Glomerular visceral epithelial cell (primary cell): ENCODE measurements around the gene CAPN9.

ENCODE experiments used
- DNase-seq: peaks from one replicate; pipeline ENCODE4 v3.0.0-alpha.2; 2016; ENCODE audit errors: extremely low spot score

CAPN9 gene

DNA sequence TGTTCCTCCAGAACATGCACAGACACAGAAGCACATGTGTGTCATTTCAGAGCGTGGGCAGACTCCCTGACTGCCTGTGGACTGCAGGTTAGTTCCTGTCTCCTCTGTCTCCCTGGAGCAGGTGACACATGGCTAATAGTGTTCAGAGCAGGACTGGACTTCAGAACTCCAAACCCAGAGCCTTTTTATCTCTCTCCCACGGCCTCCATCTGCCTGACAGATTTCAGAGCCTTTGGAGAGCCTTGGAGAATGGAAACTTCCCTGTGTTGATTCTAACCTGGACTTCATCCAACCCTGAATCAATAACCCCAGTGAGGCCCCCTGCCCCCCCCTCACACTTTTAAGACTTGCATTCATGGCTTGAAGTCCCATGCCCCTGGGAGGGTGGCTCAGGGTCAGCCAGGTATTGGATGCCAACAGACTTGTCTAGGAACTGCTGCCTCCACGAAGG, 76.8 kb downstream of the CAPN9 start:
- DNase-seq, result no peak

- DNase-seq, result no peak
Observed at GRCh38 chr1:230824551-230824918, 77.3 kb downstream of the CAPN9 start.

- peak; percentile 34 for DNase-seq
Observed at GRCh38 chr1:230824919-230825721, 77.9 kb downstream of the CAPN9 start.

DNA sequence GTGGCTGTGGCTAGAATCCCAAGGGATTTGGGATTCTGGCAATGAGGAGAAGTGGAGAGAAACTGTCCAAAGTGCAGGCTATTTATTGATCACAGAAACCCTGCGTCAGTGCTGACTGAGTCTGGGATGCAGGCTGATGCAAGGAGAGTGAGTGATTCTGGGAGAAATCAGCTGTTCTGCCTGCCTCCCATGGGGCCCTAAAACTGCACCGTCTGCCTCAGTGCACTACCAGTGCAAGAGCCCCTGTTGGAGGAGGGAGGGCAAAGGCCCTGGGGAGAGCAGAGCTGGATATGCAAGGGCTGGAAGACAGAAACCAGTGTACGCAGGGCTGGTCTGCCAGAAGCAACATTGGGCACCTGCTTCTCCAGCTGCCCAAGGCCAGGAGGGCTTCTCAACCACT, 78.6 kb downstream of the CAPN9 start:
- no peak for DNase-seq

GRCh38 chr1:230826166-230826875, 79.1 kb downstream of the CAPN9 start:
- DNase-seq, result no peak

DNA sequence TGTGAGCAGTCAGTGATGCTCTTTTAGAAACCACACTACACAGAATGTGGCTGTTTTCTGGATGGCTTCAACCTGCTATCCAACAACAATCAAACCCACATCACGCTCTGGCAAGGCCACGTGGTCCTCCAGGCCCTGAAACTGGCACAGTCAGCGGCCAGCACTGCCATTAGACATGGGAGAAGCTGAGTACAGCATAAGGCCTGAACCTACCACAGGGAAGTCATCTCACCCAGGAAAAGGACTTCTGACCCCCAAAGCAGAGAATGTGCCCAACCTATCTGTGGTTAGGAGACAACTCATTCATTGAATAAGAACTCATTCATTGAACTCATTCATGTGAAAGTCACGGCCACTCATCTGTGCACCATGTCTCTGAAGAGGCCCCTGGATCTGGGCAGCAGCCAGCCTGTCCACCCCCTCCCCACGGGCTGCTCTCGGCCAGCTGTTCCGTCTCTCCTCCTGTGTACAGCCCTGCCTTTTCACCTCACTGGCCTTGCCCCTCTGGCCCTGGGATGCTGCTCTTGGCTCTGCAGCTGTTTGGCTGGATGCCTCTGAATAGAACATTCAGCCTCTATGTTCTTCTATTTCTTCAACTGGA, 80.0 kb downstream of the CAPN9 start:
- DNase-seq, result peak; percentile 90

DNA sequence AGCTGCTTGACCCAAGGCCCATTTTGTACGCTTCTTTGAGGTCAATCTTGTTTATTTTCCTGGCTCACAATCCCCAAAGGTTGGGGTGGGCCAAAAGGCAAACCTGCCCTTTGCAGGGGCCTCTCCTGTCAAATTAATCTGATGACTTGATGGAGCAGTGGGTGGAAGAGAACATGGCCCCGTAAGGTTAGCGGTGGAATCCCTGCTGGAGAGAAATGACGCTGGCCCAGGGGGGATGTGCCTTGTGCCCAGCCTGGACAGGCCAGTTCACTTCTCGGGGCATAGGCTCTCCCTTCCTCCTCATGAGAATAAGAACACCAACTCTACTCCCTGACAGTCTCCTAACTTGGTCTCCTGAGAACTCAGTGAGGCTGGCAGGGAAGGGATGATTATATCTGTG, 80.6 kb downstream of the CAPN9 start:
- no peak for DNase-seq

GRCh38 chr1:230828421-230828820, 81.2 kb downstream of the CAPN9 start:
- DNase-seq, result no peak

- DNase-seq, result no peak
Observed at GRCh38 chr1:230831771-230832170, 84.6 kb downstream of the CAPN9 start.

GRCh38 chr1:230832476-230832875, 85.3 kb downstream of the CAPN9 start:
- DNase-seq, result no peak

GRCh38 chr1:230833511-230833910, 86.3 kb downstream of the CAPN9 start:
- no peak for DNase-seq

DNA sequence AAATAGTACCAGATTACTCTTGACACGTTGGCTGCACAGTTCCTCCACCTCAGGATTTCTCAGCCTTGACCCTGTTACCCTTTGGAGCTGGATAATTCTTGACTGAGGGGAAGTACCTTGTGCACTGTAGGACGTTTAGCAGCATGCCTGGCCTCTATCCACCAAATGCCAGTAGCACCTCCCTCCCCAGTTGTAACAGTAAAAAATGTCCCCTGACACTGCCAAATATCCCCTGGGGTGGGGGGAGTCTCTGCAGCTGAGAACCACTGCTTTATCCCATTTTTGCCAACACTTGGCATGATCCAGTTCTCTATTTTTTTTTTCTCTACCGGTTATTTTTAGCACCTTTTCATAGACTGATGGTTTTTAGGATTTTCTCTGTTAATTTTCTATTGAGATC, 87.1 kb downstream of the CAPN9 start:
- no peak for DNase-seq

- no peak for DNase-seq
Observed at GRCh38 chr1:230836347-230836746, 89.2 kb downstream of the CAPN9 start.

DNA sequence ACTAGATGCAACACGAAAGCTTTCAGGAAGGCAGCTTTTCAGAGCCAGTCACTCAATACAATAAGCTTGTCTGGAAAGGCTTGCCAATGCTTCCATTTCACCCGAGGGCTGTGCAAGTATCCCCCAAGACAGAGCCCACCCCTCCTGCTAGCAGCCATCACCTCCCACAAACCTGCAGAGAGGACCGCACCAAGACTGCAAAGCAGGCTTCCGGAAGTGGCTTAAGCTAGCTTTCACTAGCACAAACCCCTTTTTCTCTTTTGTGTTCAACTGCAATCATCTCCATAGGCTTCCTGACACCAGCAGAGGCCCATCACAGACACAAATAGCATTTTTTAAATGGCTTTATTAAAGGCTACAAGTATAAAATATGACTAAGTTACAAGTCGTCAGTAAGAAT, 89.6 kb downstream of the CAPN9 start:
- no peak for DNase-seq

GRCh38 chr1:230839173-230839572, 92.0 kb downstream of the CAPN9 start:
- DNase-seq, result no peak

- no peak for DNase-seq
Observed at GRCh38 chr1:230842801-230843200, 95.6 kb downstream of the CAPN9 start.

DNA sequence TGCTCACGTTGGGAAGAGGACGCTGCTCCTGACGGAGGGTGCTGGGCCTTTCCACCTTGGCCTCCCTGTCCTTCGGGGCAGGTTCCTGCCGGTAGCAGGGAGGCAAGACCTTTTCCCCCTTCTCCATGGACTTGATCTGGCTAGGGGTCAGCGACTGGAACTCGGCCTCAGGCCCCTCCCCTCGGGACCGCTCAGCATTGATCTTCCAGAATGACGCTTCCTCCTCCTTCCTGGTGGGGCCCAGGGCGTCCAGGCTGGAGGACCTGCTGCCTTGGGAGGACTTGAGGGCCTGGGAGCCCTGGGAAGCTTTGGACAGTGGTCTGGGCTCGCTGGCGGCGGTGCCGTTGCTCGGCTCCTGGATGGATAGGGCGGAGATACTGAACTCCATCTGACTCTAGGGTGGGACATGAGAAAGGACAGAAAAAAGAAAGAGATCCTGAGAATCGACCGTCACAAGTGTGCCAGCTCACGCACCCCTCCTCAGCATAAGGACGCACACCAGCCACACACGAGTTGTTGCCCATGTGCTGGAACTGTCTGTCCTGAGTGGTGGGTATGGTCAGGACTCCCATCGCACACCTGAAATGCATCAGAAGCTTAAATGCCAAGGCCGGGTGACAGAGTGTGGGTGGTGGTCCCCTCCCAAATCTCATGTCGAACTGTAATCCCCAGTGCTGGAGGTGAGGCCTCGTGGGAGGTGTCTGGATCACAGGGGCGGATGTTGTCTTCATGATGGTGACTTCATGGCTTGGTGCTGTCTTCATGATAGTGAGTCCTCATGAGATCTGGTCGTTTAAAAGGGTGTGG, 96.5 kb downstream of the CAPN9 start:
- no peak for DNase-seq

DNA sequence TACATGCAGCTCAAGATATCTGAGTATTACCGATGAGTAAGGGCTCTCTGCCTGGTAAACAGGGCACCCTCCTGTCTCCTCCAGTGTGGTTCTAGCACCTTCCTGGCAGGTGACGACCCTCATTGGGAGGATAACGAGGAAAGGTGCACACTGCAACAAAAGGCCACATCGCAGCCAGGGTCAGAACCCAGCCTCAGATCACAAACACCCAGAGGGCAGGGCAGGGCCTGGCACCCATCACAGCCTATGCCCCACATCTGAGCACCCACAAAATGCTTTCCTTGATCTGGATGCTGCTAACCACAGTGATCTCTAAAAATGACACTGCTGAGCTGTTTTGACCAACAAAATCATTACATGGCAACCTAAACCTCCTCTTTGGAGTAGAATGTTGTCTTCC, 97.4 kb downstream of the CAPN9 start:
- no peak for DNase-seq

DNA sequence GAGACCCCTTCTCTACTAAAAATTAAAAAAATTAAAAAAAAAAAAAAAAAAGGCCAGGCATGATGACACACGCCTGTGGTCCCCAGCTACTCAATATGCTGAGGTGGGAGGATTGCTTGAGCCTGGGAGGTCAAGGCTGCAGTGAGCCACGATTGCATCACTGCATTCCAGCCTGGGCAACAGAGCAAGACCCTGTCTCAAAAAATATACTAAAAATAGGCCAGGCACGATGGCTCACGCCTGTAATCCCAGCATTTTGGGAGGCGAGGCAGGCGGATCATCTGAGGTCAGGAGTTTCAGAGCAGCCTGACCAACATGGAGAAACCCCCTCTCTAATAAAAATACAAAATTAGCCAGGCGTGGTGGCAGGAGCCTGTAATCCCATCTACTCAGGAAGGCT, 98.0 kb downstream of the CAPN9 start:
- peak; percentile 59 for DNase-seq

DNA sequence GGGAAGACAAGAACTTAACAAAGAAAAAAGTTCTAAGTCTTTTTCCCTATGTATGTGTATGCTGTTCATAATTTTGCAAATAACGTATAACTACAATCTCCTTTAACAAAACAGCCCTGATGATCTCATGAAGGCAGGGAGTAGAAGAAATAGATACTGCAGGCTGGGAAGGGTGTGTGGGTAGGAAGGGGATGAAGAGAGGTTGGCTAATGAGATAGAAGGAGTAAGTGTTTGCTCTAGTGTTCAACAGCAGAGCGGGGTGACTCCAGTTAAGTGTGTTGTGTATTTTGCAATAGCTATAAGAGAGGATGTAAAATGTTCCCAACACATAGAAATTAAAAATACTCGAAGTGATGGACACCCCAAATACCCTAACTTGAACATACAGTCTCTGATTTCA, 101.0 kb downstream of the CAPN9 start:
- no peak for DNase-seq

DNA sequence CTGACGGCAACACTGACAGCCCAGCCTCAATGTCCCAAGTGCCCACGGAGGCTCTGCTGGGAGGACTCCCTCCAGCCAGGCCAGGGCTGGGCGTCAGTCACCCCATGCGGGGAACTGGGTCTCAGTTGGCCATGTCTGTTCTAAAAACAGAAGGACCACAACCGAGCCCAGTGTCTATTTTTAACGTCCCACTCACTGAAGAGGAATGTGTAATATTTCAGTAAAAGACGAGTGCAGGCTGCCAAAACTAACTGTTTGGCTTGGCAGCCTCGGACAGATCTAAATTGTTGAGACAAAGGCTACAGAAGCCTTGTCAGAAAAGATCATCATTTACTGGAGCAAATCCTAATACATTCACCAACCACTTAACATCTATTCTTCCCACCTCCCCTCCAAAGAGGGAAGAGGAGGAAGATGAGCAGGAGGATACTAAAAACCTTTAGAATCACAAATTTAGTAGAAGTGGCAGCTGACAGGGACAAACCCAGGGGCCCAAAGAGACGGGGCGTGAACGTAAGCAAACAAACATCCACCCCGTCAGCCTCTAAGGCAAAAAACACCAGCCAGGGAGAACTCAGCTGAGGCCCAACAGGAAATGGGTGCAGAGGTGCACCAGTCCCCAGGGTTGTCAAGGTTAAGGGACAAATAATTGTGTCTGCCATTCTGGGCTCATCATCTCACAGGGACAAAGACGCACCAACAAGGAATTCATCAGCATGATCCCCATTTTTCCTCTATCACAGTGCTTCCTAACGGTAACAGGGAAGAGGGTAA, 102.5 kb downstream of the CAPN9 start:
- DNase-seq, result peak; percentile 82
